PC-3 (cell line): ENCODE measurements around the gene KSR2.

Experiments
- CTCF ChIP-seq: fragments of 300-600 bp; sonication (generic); conservative IDR thresholded peaks from 2 replicates; pipeline ENCODE4 v1.5.1; 2017; ENCODE audit warnings: antibody characterized with exemption, low read depth, mild to moderate bottlenecking, low read length
- EZH2 ChIP-seq: fragments of 300-600 bp; sonication (generic); IDR thresholded peaks from one replicate; pipeline ENCODE4 v1.6.1; 2017; ENCODE audit warnings: antibody characterized with exemption, mild to moderate bottlenecking, low read length; ENCODE audit not compliant: unreplicated experiment
- EZH2phosphoT487 ChIP-seq: fragments of 300-600 bp; sonication (generic); IDR thresholded peaks from 2 replicates; pipeline ENCODE4 v1.6.1; 2018; ENCODE audit warnings: mild to moderate bottlenecking, antibody characterized with exemption, low read length, borderline replicate concordance

- TF ChIP-seq CTCF (no peak), EZH2 (no peak), EZH2phosphoT487 (no peak)
Observed at GRCh38 chr12:117963836-117964235, 5.0 kb downstream of the KSR2 start.
